ENCODE measurements around the gene OR6B3.
A peak's percentile ranks its signal among the peaks of the same experiment; 100 is the strongest.

The OR6B3 gene

GRCh38 chr2:240032406-240033329, 20.7 kb downstream of the OR6B3 start:
- no peaks in the 10 kb centered on the region for H3K36me3 ChIP-seq
- H3K9me3 ChIP-seq (replicated peaks in 1 of 11) = no peaks in the 10 kb centered on the region
- H3K4me3 ChIP-seq = no peak overlapping the region
- 0 out of 22 replicates have a peak, but pooled peaks cover 0 to 5% (median 0%) of the 10 kb centered on the region in 11 experiments for H4K20me1 ChIP-seq
- no peak overlapping the region for H3K9ac ChIP-seq
- H3K4me2 ChIP-seq = no peak overlapping the region
- H3K27ac ChIP-seq = no peak overlapping the region
- H3K4me1 ChIP-seq = no peaks in the 10 kb centered on the region
- no peak for TF ChIP-seq Cebpa-rat (IDR thresholded peaks at IDR 0.05)
- peaks cover 0 to 4% (median 0%) of the 10 kb centered on the region in 11 experiments; a peak in 1 of 22 replicates for H3K27me3 ChIP-seq

GRCh38 chr2:240030379-240031094, 22.8 kb downstream of the OR6B3 start, which contains the start of gene OR6B2:
OR6B2 (minus strand) TSS chr2:240030429; CDS start chr2:240030429, 0 bp downstream.
- Histone ChIP-seq H3K27ac (no peak within 1 kb of the TSS), H4K20me1 (0 out of 22 replicates have a peak, but pooled peaks cover 0 to 5% (median 0%) of the 10 kb centered on the region in 11 experiments), H3K9me3 (replicated peaks in 1 of 11) (no peaks in the 10 kb centered on the region), H3K4me3 (no peak within 1 kb of the TSS), H3K36me3 (no peaks in the 10 kb centered on the region), H3K9ac (no peak within 1 kb of the TSS), H3K27me3 (peaks cover 0 to 4% (median 0%) of the 10 kb centered on the region in 11 experiments; a peak in 1 of 22 replicates), H3K4me2 (no peak within 1 kb of the TSS), H3K4me1 (peaks cover 0 to 7% (median 0%) of the 10 kb centered on the region in 10 experiments; a peak in 1 of 20 replicates)
- no peak for TF ChIP-seq Cebpa-rat (IDR thresholded peaks at IDR 0.05)

- Histone ChIP-seq H3K27ac (peak overlapping the region; percentile 58 to 96 (median 89); a peak in 21 of 22 replicates), H3K4me2 (peak overlapping the region; percentile 79 to 97 (median 87)), H4K20me1 (peaks cover 7 to 51% (median 43%) of the 10 kb centered on the region in 11 experiments; a peak in 21 of 22 replicates), H3K4me1 (peaks cover 12 to 24% (median 15%) of the 10 kb centered on the region in 10 experiments), H3K4me3 (peak overlapping the region; percentile 85 to 99 (median 93)), H3K9ac (peak overlapping the region; percentile 83 to 99 (median 94)), H3K9me3 (replicated peaks in 1 of 11) (no peaks in the 10 kb centered on the region), H3K27me3 (no peaks in the 10 kb centered on the region), H3K36me3 (peaks cover 16 to 25% (median 20%) of the 10 kb centered on the region in 11 experiments)
- TF ChIP-seq Cebpa-rat (IDR thresholded peaks at IDR 0.05) = no peak
These were observed 28.6 kb downstream of the OR6B3 start for GRCh38 chr2:240024766-240025165.

- Histone ChIP-seq H3K36me3 (peaks cover 23 to 35% (median 27%) of the 10 kb centered on the region in 11 experiments), H3K27me3 (no peaks in the 10 kb centered on the region), H3K4me3 (peak overlapping the region; percentile 85 to 99 (median 93); a peak in 18 of 20 replicates), H3K4me2 (peak overlapping the region; percentile 79 to 97 (median 87)), H3K9me3 (replicated peaks in 1 of 11) (no peaks in the 10 kb centered on the region), H3K27ac (0 out of 22 replicates have a peak overlapping the region, but pooled peaks of 1 of the 11 experiments have one; percentile 96), H3K4me1 (peaks cover 12 to 24% (median 15%) of the 10 kb centered on the region in 10 experiments), H4K20me1 (peaks cover 11 to 57% (median 43%) of the 10 kb centered on the region in 11 experiments; a peak in 21 of 22 replicates), H3K9ac (peak overlapping the region; percentile 83 to 99 (median 94))
- no peak for TF ChIP-seq Cebpa-rat (IDR thresholded peaks at IDR 0.05)
These were observed 29.5 kb downstream of the OR6B3 start for GRCh38 chr2:240023792-240024191.

- H3K36me3 ChIP-seq = peaks cover 45 to 57% (median 49%) of the 10 kb centered on the region in 11 experiments
- no peaks in the 10 kb centered on the region for H3K9me3 ChIP-seq (replicated peaks in 1 of 11)
- no peak overlapping the region for H3K4me3 ChIP-seq
- no peak overlapping the region for H3K27ac ChIP-seq
- no peak overlapping the region for H3K4me2 ChIP-seq
- no peak overlapping the region for H3K9ac ChIP-seq
- peaks cover 12 to 24% (median 15%) of the 10 kb centered on the region in 10 experiments for H3K4me1 ChIP-seq
- peaks cover 11 to 79% (median 57%) of the 10 kb centered on the region in 11 experiments; a peak in 21 of 22 replicates for H4K20me1 ChIP-seq
- no peaks in the 10 kb centered on the region for H3K27me3 ChIP-seq
- TF ChIP-seq Cebpa-rat (IDR thresholded peaks at IDR 0.05) = no peak
These were observed 31.7 kb downstream of the OR6B3 start for GRCh38 chr2:240021488-240022104.

- Histone ChIP-seq H3K4me3 (no peak overlapping the region), H3K4me2 (no peak overlapping the region), H3K9ac (no peak overlapping the region), H3K36me3 (peaks cover 78 to 91% (median 83%) of the 10 kb centered on the region in 11 experiments), H3K9me3 (replicated peaks in 1 of 11) (no peaks in the 10 kb centered on the region), H3K27ac (no peak overlapping the region), H3K4me1 (peaks cover 0 to 7% (median 3%) of the 10 kb centered on the region in 10 experiments; a peak in 14 of 20 replicates), H4K20me1 (peaks cover 14 to 94% (median 79%) of the 10 kb centered on the region in 11 experiments; a peak in 21 of 22 replicates), H3K27me3 (no peaks in the 10 kb centered on the region)
- TF ChIP-seq Cebpa-rat (IDR thresholded peaks at IDR 0.05) = no peak
These were observed 35.1 kb downstream of the OR6B3 start for GRCh38 chr2:240018071-240018750.

- Histone ChIP-seq H3K4me2 (no peak overlapping the region), H3K9me3 (replicated peaks in 1 of 11) (no peaks in the 10 kb centered on the region), H3K4me3 (no peak overlapping the region), H3K27ac (no peak overlapping the region), H3K27me3 (no peaks in the 10 kb centered on the region), H4K20me1 (peaks cover 6 to 64% (median 46%) of the 10 kb centered on the region in 11 experiments; a peak in 20 of 22 replicates), H3K36me3 (peaks cover 95 to 100% (median 98%) of the 10 kb centered on the region in 11 experiments), H3K4me1 (no peaks in the 10 kb centered on the region), H3K9ac (no peak overlapping the region)
- no peak for TF ChIP-seq Cebpa-rat (IDR thresholded peaks at IDR 0.05)
These were observed 39.0 kb downstream of the OR6B3 start for GRCh38 chr2:240014327-240014726.

GRCh38 chr2:240013343-240013742, 40.0 kb downstream of the OR6B3 start:
- Histone ChIP-seq H3K27ac (no peak overlapping the region), H3K9me3 (replicated peaks in 1 of 11) (no peaks in the 10 kb centered on the region), H3K4me2 (no peak overlapping the region), H3K4me3 (no peak overlapping the region), H3K9ac (no peak overlapping the region), H4K20me1 (peaks cover 4 to 60% (median 47%) of the 10 kb centered on the region in 11 experiments; a peak in 21 of 22 replicates), H3K27me3 (no peaks in the 10 kb centered on the region), H3K4me1 (no peaks in the 10 kb centered on the region), H3K36me3 (peaks cover 95 to 100% (median 98%) of the 10 kb centered on the region in 11 experiments)
- TF ChIP-seq Cebpa-rat (IDR thresholded peaks at IDR 0.05) = no peak
